HG03066 (cell line): ENCODE measurements around the gene ARHGAP29.
A peak's percentile ranks its signal among the peaks of the same experiment; 100 is the strongest.

Experiments used
- ATAC-seq: cut with Tn5 transposase; IDR thresholded peaks from one replicate; pipeline ENCODE4 v1.9.1; 2021; ENCODE audit warnings: low read depth; ENCODE audit not compliant: unreplicated experiment

The ARHGAP29 gene

DNA sequence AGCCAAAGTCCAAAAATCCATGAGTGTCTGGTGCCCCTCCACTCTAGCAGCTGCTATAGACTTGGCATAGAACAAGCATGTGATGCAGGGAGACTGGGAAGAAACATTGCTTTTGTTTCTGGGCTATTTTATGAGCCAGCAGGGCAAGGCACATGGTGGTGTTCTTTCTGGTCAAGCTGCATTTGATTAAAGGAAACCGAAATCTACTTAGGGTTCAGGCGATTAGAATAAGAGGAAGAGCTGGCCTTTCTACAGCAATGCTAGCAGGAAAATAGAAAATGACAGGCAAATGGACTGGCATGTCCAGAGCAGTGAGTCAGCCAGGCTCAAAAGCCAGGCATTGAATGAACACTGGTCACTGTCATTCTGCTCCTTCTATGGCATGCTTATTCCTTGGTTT is 28.5 kb upstream of the ARHGAP29 start:
- ATAC-seq: no peak

GRCh38 chr1:94265011-94265422 is 27.6 kb upstream of the ARHGAP29 start:
- ATAC-seq: no peak

DNA sequence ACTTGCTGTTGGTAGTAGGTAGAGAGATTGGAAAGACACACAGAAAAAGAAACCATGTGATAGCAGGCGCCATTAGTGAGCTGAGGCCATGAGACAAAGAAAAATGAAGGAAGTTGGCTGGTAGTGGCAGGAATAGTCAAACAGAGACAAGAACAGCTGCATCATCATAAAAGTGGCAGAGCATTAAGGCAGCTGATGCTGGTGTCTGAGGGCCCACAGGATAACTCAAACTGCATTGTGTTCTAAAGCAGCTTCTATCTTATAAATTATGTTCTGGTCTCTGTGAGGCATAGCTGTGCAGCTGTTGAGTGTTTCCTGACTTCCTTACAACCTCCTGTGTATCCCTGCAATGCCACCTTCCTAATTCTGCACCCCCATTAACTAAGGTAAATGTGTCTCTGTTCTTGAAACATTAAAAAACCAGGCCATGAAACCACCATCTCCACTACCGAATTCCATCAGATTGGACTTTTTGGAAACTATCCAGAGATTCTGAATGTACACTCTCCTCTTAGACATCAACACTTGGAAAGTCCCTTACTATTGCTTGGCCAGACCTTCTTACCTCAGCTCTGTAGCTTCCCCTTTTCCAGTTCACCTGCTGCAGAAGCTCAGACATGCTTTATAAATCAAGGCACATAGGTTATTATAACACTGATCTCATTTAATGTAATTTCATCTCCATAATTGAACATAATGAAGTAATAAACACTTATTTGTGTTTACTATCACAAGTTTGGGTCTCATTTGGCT is 23.4 kb upstream of the ARHGAP29 start:
- ATAC-seq: no peak

GRCh38 chr1:94259635-94260289 is 22.4 kb upstream of the ARHGAP29 start:
- ATAC-seq: no peak

DNA sequence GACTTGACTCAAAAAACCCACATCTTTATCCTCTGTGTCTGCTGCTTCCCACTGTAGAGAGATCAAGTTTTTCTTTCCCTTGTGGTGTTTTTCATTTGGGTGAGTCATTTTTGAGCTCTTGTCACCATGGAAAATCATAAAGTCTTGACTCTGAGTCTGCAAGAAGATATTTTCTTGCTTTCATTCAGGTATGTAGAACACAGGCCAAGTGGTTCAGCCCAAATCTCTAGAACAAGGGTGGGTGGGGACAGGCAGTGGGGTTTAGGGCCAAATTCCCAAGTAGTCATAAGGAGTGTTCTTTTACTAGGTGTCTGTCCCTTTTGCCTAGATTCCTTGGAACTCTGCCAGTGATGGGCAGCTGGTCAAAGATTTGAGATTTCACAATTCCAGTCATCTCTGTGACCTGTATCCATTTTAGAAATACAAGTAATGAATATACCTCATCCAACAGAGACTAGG is 21.5 kb upstream of the ARHGAP29 start:
- ATAC-seq: no peak

- ATAC-seq: no peak
These were observed 20.1 kb upstream of the ARHGAP29 start for GRCh38 chr1:94257444-94257843.

- no peak for ATAC-seq
These were observed 18.1 kb upstream of the ARHGAP29 start for GRCh38 chr1:94255476-94255875.

DNA sequence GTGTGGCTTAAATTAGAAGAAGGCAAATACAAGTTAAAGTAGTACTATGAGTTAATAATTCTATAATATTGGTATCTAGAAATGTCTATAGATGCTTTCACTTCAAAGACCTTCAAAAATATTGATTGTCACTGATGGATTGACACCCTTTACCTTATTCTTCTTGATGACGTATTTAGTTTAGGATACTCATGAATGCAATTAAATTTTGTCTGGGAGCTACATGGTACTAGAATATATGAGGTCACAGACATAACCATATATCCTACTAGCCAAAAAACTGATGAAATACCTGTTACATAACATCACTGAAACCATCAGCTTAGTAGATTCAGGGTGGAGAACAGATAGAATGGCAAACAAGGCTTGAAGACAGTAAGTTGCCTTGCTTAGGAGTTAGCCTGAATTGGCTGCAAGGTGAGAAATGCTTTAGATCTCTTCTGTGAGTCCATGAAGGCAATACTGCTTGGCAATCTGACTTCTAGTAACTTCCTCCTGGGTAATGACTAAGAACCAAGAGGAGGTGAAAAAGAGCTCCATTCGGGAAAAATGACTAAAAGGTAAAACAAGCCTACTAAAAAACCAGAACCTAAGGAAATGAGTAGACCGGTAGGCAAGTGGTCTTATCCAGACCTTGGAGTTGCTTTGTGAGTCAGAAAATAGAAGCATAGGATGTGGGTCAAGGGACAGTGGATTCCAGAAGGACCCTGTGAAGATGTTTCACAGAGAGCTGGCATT is 16.9 kb upstream of the ARHGAP29 start:
- no peak for ATAC-seq

DNA sequence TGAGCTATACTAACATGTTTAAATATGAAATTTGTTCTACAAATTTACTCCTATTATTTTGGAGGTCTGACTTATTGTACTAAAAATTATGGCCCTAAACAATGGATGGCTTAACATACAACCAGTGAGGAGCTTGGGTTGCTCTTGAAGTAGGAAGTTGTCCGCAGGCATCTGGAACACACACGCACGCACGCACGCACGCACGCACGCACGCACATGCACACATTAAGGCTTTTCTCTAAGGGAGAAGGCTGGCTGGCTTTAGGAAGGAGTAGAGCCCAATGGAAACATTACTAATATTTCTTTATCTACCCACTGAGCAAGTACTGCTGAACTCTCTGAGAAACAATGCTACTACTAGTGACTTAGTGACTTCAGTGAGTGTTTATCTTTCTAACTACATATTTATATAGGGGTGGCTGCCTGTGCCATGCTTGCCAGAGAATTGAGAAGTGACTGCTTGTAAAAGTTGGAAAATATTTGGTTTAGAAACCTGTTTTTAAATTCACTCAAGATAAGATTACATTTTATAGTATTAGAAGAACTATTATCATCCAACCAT is 16.2 kb upstream of the ARHGAP29 start:
- no peak for ATAC-seq

DNA sequence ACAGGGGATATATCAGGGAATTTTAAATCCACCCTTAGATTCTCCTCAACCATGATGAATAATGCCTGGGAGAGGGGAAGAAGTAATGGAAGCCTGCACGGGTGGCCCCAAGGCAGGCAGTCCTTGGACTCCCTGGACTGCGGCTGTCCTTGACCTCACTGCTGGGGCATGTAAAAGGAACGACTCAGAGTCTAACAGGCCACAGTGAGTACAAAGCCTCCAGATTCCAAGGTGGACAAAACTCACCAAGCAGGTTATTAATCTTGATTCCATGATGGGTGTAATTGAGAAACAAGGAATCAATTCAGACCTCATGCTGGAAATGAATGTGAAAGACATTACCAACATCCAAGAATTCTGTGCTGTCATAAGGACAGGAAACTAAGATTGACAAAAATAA is 13.0 kb upstream of the ARHGAP29 start:
- no peak for ATAC-seq

GRCh38 chr1:94248956-94249688 is 11.7 kb upstream of the ARHGAP29 start:
- no peak for ATAC-seq

GRCh38 chr1:94247138-94248094 is 10.0 kb upstream of the ARHGAP29 start:
- ATAC-seq: peak; percentile 75

DNA sequence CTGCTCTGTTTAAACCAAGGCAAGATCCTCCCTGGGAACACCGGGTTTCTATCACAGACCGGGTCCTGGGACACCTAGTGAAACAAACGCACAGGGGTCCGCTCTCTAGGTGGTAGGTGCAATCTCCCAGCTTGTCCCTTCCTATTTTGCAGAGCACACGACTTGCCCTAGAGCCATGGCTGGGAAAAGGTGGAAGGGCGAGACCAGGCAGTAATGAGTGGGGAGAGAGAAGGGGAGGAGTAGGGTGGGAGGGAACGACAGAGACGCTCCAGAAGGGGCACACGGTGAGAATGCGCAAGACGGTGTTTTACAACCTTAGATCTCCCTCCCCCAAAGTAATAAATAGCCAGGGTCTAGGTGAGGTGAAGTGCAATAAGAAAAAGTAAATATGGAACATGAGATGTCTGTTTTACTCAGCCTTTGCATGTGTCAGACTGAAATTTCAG is 9.3 kb upstream of the ARHGAP29 start:
- no peak for ATAC-seq

DNA sequence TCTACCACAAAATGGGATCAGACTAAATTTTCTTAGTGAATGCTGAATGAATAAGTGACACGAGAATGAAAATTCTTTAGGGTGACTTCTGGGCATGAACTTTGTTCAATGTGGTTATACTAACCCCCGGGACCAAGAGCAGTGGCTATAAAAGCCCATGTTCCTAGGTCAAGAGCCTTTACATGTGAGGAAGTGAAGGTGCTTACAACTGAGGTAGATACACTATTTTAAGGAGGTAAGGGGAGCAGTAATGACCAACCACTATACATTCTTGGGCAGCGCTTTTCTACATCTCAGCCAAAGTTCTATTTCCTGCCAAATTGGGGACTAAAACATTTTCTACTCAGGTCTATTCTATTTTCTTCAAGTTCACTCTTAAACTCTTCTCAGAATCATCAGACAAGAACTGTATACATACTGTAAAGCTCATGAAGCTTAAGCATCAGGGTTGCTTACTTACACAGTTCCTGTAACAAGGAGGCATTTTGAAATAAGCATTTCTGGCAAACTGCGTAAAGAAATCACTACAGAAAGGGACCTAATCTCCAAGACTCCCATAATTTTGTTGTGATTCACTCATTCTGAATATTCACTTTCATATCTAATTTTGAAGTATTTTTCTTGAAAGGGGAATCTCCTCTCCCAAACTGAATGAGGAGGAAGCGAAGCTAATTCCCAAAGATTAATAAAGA is 8.5 kb upstream of the ARHGAP29 start:
- no peak for ATAC-seq

DNA sequence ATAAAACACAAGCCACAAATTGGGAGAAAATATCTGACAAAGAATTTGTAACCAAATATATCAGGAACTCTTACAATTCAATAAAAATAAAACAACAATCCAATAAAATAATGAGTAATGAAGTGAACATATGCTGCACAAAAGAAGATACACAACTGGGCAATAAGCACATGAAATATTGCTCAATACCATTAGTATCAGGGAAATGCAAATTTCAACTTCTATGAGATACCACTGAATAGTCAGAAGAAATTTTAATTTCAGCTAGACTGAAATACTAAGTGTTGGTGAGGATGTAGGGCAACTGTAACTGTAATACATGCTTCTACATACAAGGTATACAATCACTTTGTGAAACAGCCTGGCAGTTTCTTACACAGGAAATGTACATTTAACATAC is 7.4 kb upstream of the ARHGAP29 start:
- ATAC-seq: no peak

DNA sequence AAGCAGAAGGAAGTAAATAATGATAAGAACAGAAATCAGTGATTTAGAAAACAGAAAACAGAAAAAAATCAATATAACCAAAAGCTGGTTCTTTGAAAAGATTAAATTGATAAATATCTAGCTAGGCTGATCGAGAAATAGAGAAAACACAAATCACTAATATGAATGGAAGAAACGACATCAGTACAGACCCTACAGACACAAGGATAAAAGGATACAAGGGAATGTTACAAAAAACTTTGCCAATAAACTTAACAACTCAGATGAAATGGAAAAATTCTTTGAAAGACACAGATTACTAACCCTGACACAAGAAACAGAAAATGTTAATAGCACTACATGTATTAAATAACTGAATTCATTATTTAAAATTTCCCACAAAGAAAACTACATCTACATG is 6.3 kb upstream of the ARHGAP29 start:
- no peak for ATAC-seq

DNA sequence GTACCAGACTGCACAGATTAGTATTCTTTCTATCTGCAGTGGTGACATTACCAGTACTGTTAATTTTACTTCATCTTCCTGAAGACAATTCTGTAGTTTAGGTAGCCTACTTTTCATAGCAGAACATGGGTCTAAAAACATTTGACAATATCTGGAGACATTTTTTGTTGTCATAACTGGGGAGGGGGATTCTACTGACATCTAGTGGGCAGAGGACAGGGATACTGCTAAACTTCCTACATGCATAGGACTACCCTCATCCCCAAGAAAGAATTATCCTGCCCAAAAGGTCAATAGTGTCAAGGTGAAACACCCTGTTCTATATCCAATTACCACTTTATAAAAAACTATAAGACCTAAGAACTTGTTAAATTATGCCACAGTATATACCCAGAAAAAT is 3.4 kb upstream of the ARHGAP29 start:
- ATAC-seq: no peak

- no peak for ATAC-seq
These were observed 2.4 kb upstream of the ARHGAP29 start for GRCh38 chr1:94239796-94240195.

DNA sequence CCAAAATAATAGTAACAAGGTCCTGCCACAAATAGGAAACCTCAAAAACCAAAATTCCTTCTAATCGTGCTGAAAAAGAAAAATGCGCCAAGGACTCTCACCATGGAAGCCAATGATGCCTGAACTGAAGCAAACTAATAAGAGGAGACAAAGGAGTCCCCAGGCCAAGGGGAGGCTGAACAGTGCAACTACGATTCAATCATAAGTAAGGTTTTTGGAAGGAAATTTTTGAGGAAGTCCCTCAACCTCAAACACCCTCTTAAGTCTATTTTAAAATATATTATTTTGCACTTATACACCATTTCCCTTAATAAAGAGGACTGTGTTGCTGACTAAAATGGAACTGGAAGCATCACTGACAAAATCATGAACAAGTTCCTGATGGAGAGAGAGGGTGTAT is 1.7 kb upstream of the ARHGAP29 start:
- no peak for ATAC-seq
